SK-N-SH treated with all-trans-retinoic acid at 6 μM for 48 hours (cell line): Measurements from ENCODE around the gene EIF5.

ENCODE experiments used
- ATAC-seq: fragments of 200-7000 bp; cut with Tn5 transposase; 3 replicates; pipeline ENCODE4 v1.9.1; 2020; ENCODE audit warnings: mild to moderate bottlenecking, moderate library complexity
- BACH2 ChIP-seq: fragments of 250-450 bp; sonication (Bioruptor Pico); IDR thresholded peaks from 2 replicates; pipeline ENCODE4 v1.9.0; 2021; ENCODE audit warnings: mild to moderate bottlenecking, borderline replicate concordance
- CSDC2 ChIP-seq: fragments of 250-450 bp; sonication (Bioruptor Pico); IDR thresholded peaks from 2 replicates; pipeline ENCODE4 v1.5.0; 2020; ENCODE audit warnings: mild to moderate bottlenecking, moderate library complexity
- ESRRG ChIP-seq: fragments of 250-450 bp; sonication (Bioruptor Pico); IDR thresholded peaks from 2 replicates; pipeline ENCODE4 v1.6.1; 2021; ENCODE audit warnings: mild to moderate bottlenecking
- GLIS3 ChIP-seq: fragments of 250-450 bp; sonication (Bioruptor Pico); IDR thresholded peaks from 2 replicates; pipeline ENCODE4 v1.5.0; 2020; ENCODE audit warnings: mild to moderate bottlenecking, moderate library complexity
- ISL1 ChIP-seq: fragments of 250-450 bp; sonication (Bioruptor Pico); IDR thresholded peaks from 2 replicates; pipeline ENCODE4 v2.1.2; 2022; ENCODE audit warnings: mild to moderate bottlenecking, moderate library complexity
- PATZ1 ChIP-seq: fragments of 250-450 bp; sonication (Bioruptor Pico); IDR thresholded peaks from 2 replicates; pipeline ENCODE4 v1.8.0; 2020; ENCODE audit warnings: mild to moderate bottlenecking, moderate library complexity, borderline replicate concordance
- POU6F1 ChIP-seq: fragments of 250-450 bp; sonication (Bioruptor Pico); IDR thresholded peaks from 2 replicates; pipeline ENCODE4 v1.8.0; 2021; ENCODE audit warnings: low read depth, mild to moderate bottlenecking, moderate library complexity, borderline replicate concordance
- PPARA ChIP-seq: fragments of 250-450 bp; sonication (Bioruptor Pico); IDR thresholded peaks from 2 replicates; pipeline ENCODE4 v1.5.0; 2020; ENCODE audit warnings: mild to moderate bottlenecking, borderline replicate concordance
- RARB ChIP-seq: fragments of 250-450 bp; sonication (Bioruptor Pico); IDR thresholded peaks from 2 replicates; pipeline ENCODE4 v1.8.0; 2021; ENCODE audit warnings: mild to moderate bottlenecking, moderate library complexity
- SNAI2 ChIP-seq: fragments of 250-450 bp; sonication (Bioruptor Pico); IDR thresholded peaks from 2 replicates; pipeline ENCODE4 v1.5.0; 2020; ENCODE audit warnings: mild to moderate bottlenecking, moderate library complexity
- TCF4 ChIP-seq: fragments of 250-450 bp; sonication (Bioruptor Pico); IDR thresholded peaks from 2 replicates; pipeline ENCODE4 v1.8.0; 2021; ENCODE audit warnings: mild to moderate bottlenecking, moderate library complexity, borderline replicate concordance
- TOX ChIP-seq: fragments of 250-450 bp; sonication (Bioruptor Pico); IDR thresholded peaks from 2 replicates; pipeline ENCODE4 v1.8.0; 2021; ENCODE audit warnings: mild to moderate bottlenecking, moderate library complexity, borderline replicate concordance
- ZFP3 ChIP-seq: fragments of 250-450 bp; sonication (Bioruptor Pico); IDR thresholded peaks from 2 replicates; pipeline ENCODE4 v1.5.0; 2020; ENCODE audit warnings: mild to moderate bottlenecking, moderate library complexity
- ZFP30 ChIP-seq: fragments of 450-650 bp; formaldehyde crosslinking; IDR thresholded peaks from 2 replicates; pipeline ENCODE4 v1.5.0; 2022; ENCODE audit warnings: mild to moderate bottlenecking, moderate library complexity
- ZNF565 ChIP-seq: fragments of 450-650 bp; formaldehyde crosslinking; conservative IDR thresholded peaks from 2 replicates; pipeline ENCODE4 v1.5.0; 2020; ENCODE audit warnings: low read depth, mild to moderate bottlenecking, moderate library complexity
- ZNF70 ChIP-seq: fragments of 450-650 bp; formaldehyde crosslinking; IDR thresholded peaks from 2 replicates; pipeline ENCODE4 v1.5.0; 2020; ENCODE audit warnings: mild to moderate bottlenecking, moderate library complexity
- ZNF8 ChIP-seq: fragments of 450-650 bp; formaldehyde crosslinking; IDR thresholded peaks from 2 replicates; pipeline ENCODE4 v1.5.0; 2020; ENCODE audit warnings: mild to moderate bottlenecking, moderate library complexity
- TF ChIP-seq, protein P1 (sequence below): fragments of 250-450 bp; sonication (Bioruptor Pico); IDR thresholded peaks from 2 replicates; pipeline ENCODE4 v1.5.0; 2020; ENCODE audit warnings: mild to moderate bottlenecking, moderate library complexity
- TF ChIP-seq, protein P2 (sequence below): fragments of 250-450 bp; sonication (Bioruptor Pico); IDR thresholded peaks from 2 replicates; pipeline ENCODE4 v1.5.1; 2021; ENCODE audit warnings: mild to moderate bottlenecking, moderate library complexity
- TF ChIP-seq, protein P3 (sequence below): fragments of 250-450 bp; sonication (Bioruptor Pico); IDR thresholded peaks from 2 replicates; pipeline ENCODE4 v1.5.1; 2020; ENCODE audit warnings: low read depth, mild to moderate bottlenecking, moderate library complexity

Gene EIF5

GRCh38 chr14:103347091-103347815 lies 13.2 kb downstream of the EIF5 start:
- ATAC-seq: peak; percentile 21
- TF ChIP-seq, protein P1, sequence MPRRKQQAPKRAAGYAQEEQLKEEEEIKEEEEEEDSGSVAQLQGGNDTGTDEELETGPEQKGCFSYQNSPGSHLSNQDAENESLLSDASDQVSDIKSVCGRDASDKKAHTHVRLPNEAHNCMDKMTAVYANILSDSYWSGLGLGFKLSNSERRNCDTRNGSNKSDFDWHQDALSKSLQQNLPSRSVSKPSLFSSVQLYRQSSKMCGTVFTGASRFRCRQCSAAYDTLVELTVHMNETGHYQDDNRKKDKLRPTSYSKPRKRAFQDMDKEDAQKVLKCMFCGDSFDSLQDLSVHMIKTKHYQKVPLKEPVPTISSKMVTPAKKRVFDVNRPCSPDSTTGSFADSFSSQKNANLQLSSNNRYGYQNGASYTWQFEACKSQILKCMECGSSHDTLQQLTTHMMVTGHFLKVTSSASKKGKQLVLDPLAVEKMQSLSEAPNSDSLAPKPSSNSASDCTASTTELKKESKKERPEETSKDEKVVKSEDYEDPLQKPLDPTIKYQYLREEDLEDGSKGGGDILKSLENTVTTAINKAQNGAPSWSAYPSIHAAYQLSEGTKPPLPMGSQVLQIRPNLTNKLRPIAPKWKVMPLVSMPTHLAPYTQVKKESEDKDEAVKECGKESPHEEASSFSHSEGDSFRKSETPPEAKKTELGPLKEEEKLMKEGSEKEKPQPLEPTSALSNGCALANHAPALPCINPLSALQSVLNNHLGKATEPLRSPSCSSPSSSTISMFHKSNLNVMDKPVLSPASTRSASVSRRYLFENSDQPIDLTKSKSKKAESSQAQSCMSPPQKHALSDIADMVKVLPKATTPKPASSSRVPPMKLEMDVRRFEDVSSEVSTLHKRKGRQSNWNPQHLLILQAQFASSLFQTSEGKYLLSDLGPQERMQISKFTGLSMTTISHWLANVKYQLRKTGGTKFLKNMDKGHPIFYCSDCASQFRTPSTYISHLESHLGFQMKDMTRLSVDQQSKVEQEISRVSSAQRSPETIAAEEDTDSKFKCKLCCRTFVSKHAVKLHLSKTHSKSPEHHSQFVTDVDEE (CRISPR knock-in tag): no peak
- TF ChIP-seq ZNF70 (CRISPR knock-in tag) (no peak), ESRRG (CRISPR knock-in tag) (no peak), GLIS3 (CRISPR knock-in tag) (no peak), TCF4 (CRISPR knock-in tag) (no peak), SNAI2 (no peak), PPARA (no peak), CSDC2 (CRISPR knock-in tag) (no peak), RARB (CRISPR knock-in tag) (no peak), ZFP30 (CRISPR knock-in tag) (no peak), ZNF8 (CRISPR knock-in tag) (no peak), PATZ1 (CRISPR knock-in tag) (no peak), POU6F1 (no peak), TOX (CRISPR knock-in tag) (no peak), ISL1 (no peak), ZFP3 (no peak)
- TF ChIP-seq, protein P2, sequence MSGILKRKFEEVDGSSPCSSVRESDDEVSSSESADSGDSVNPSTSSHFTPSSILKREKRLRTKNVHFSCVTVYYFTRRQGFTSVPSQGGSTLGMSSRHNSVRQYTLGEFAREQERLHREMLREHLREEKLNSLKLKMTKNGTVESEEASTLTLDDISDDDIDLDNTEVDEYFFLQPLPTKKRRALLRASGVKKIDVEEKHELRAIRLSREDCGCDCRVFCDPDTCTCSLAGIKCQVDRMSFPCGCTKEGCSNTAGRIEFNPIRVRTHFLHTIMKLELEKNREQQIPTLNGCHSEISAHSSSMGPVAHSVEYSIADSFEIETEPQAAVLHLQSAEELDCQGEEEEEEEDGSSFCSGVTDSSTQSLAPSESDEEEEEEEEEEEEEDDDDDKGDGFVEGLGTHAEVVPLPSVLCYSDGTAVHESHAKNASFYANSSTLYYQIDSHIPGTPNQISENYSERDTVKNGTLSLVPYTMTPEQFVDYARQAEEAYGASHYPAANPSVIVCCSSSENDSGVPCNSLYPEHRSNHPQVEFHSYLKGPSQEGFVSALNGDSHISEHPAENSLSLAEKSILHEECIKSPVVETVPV (CRISPR knock-in tag): no peak
- TF ChIP-seq, protein P3, sequence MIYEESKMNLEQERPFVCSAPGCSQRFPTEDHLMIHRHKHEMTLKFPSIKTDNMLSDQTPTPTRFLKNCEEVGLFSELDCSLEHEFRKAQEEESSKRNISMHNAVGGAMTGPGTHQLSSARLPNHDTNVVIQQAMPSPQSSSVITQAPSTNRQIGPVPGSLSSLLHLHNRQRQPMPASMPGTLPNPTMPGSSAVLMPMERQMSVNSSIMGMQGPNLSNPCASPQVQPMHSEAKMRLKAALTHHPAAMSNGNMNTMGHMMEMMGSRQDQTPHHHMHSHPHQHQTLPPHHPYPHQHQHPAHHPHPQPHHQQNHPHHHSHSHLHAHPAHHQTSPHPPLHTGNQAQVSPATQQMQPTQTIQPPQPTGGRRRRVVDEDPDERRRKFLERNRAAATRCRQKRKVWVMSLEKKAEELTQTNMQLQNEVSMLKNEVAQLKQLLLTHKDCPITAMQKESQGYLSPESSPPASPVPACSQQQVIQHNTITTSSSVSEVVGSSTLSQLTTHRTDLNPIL: no peak

DNA sequence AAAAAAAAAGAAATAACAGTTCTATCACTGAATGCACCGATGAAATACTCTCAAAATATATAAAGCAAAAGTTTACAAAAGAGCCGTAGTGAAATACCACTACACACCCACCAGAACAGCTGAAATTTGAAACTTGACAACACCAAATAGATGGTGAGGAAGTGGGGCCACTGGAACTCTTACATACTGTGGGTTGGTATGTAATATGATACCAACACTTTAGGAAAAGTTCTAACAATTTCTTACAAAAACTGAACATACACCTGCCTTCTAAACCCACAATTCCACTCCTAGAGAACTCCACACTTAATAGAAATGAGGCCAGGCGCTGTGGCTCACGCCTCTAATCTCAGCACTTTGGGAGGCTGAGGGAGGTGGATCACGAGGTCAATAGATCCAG lies 14.1 kb downstream of the EIF5 start:
- TF ChIP-seq TOX (CRISPR knock-in tag): no peak
- TF ChIP-seq BACH2: no peak
- TF ChIP-seq, protein P1 (CRISPR knock-in tag): no peak
- no peak for TF ChIP-seq ZNF70 (CRISPR knock-in tag)
- no peak for TF ChIP-seq RARB (CRISPR knock-in tag)
- TF ChIP-seq ZNF565 (CRISPR knock-in tag): no peak
- TF ChIP-seq, all 23 proteins: peak for 0
- ATAC-seq: no peak
